ENCODE data around the gene CFAP410. TPM values are rescaled to one million over a fixed set of nuclear protein-coding genes. Genes with fewer than 3 reads are reported as not detected.

The CFAP410 gene
- total and polyA plus RNA-seq, 2 of the 13 experiments (the other 11 are each of a cell fraction or from before 2014, with no cell fraction given), result 8.0 to 20.1 TPM

DNA sequence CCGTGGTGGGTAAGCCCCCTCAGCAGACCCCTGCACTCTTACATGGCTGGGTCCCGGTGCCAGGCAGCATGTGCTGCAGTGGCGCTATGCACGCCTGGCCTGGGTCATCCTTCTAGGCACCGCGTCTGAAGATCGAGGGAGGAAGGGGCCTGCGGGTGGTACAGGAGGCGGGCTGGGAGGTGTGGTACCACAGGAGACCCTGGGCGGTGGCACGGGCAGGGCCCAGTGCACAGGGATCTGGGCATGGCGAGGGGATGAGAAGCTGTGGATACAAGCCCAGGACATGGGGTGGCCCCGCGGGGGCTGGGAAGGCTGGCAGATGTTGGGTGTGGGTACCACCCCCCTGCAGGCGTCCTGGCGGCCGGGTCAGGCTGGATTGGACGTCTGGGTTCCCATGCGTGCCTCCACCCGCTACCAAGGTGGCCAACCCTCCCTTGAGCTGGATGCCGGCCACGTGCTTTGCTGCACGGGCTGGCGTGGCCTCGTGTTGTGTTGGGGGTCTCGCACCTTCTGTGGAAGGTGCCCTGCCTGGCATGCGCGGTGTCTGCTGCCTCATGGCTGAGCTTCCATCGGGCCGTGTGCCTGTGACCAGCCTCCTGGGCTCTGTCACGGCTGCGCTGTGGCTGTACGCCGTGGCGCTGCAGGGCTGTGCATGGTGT is 19.7 kb downstream of the CFAP410 start:
- Histone ChIP-seq H3K79me2 (ENCODE audit: insufficient read depth, low read length) (no peaks in the 10 kb centered on the region), H3K27ac (ENCODE audit: extremely low read length, insufficient read depth, low read length) (no peak overlapping the region), H3K4me2 (ENCODE audit: low read depth, low read length) (no peak overlapping the region), H3K9me3 (ENCODE audit: low read length) (no peaks in the 10 kb centered on the region), H3K36me3 (replicated peaks in 1 of 2; ENCODE audit: control insufficient read depth in 1 of 2, insufficient read depth in 2 of 2, low read length in 2 of 2) (peaks cover 25 to 57% of the 10 kb centered on the region in 2 experiments; a peak in 4 of 5 replicates), H3K27me3 (ENCODE audit: control insufficient read depth in 1 of 2, insufficient read depth in 2 of 2, low read length in 2 of 2) (no peaks in the 10 kb centered on the region), H3K4me3 (replicated peaks in 1 of 3; ENCODE audit: insufficient read depth in 1 of 3, low read depth in 2 of 3, low read length in 3 of 3) (no peak overlapping the region), H4K20me1 (ENCODE audit: insufficient read depth, low read length) (no peaks in the 10 kb centered on the region), H2AFZ (ENCODE audit: low read length) (no peak overlapping the region), H3K4me1 (ENCODE audit: insufficient read depth, low read length) (no peaks in the 10 kb centered on the region), H3K9ac (ENCODE audit: insufficient read depth, low read depth, low read length) (no peak overlapping the region)
- TF ChIP-seq AGO2 (optimal IDR thresholded peaks at IDR 0.05; ENCODE audit: low read depth, low read length), result peak; percentile 23
- no peak for TF ChIP-seq HMGA1 (CRISPR knock-in tag; conservative IDR thresholded peaks at IDR 0.05)
- TF ChIP-seq SRSF1 (optimal IDR thresholded peaks at IDR 0.05; ENCODE audit: low read depth, low read length), result no peak
- TF ChIP-seq HNF4A (CRISPR knock-in tag; IDR thresholded peaks at IDR 0.05), result no peak
- no peak for TF ChIP-seq CENPT (CRISPR knock-in tag; IDR thresholded peaks at IDR 0.05; ENCODE audit: low read depth)
- no peak for TF ChIP-seq GZF1 (CRISPR knock-in tag; IDR thresholded peaks at IDR 0.05)
- TF ChIP-seq JDP2 (CRISPR knock-in tag; IDR thresholded peaks at IDR 0.05; ENCODE audit: borderline replicate concordance), result no peak
- no peak for TF ChIP-seq MIER2 (CRISPR knock-in tag; IDR thresholded peaks at IDR 0.05)
- no peak for TF ChIP-seq ZNF484 (CRISPR knock-in tag; IDR thresholded peaks at IDR 0.05; ENCODE audit: borderline replicate concordance, low read depth)
- TF ChIP-seq RBM22 (optimal IDR thresholded peaks at IDR 0.05; ENCODE audit: low read length), result peak; percentile 74
- no peak for TF ChIP-seq HDAC2 (CRISPR knock-in tag; IDR thresholded peaks at IDR 0.05)
- no peak for TF ChIP-seq NFIC (IDR thresholded peaks at IDR 0.05; ENCODE audit: low read length)
- in situ Hi-C loops (cut with HindIII; ENCODE audit: extremely low pct_ligation_motif_present, low pct_unique_long_range_greater_than_20kb) (no loop called here), intact Hi-C loops (cut with micrococcal nuclease; ENCODE audit: unreplicated experiment) (no loop called here)
- DNase-seq (ENCODE audit: low spot score), result no peak
- BruUV-seq (replicated peaks), result no TSS peak
- CTCF ChIA-PET (ENCODE audit: low intra/inter-chr PET ratio, low total read pairs), result no interaction called here
- no peak for ATAC-seq
- 92% methylated on average over 12 of the region's 35 CpGs for WGBS (ENCODE audit: low lambda C conversion rate)
- no peak for FAIRE-seq
- POLR2A ChIA-PET, result no interaction called here
